ENCODE measurements around the gene AK9.

Gene AK9

DNA sequence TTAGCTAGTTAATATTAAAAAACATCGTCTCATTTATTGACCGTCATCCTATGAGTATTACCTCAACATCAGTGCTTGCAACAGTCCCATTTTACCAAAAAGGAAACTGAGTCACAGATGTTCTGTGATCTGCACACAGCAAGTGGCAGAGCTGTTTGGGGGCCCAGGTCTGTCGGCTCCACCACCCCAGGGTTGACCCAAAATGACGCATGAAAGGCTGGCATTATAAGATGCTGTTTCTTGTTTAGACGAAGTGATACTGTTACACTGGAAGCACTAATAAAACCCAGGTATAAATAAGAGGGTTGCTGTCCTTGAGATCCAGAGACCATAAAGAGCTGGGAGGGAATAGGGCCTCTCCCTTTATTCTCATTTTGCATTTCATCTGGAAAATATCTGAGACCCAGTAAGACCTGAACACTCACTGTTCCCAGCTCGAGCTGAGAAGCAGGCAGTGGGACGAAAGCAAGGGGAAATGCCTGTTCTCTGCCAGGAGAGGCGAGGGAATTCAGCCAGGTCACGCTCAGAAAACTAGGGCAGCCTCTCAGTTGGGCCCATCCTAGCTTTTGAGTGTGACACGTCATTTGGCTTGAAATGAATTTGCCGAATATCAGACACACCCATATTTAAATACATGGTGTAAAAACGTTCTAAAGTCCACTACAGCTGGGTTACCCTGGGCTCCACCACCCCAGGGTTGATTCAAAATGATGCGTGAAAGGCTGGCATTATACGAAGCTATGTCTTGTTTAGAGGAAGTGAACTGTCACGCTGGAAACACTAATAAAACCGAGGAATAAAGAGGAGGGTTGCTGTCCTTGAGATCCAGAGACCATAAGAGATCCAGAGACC, 234.1 kb downstream of the AK9 start:
- no peak for DNase-seq (ENCODE audit: low read depth)

GRCh38 chr6:109456111-109456583, 234.9 kb downstream of the AK9 start:
- DNase-seq (ENCODE audit: low read depth): no peak

- DNase-seq (ENCODE audit: low read depth): no peak
Measured at GRCh38 chr6:109455437-109456110, 235.4 kb downstream of the AK9 start, which contains the start of gene MICAL1. Gene MICAL1 (minus strand): TSS chr6:109455772. CDS start chr6:109454196, 1,576 bp downstream.

DNA sequence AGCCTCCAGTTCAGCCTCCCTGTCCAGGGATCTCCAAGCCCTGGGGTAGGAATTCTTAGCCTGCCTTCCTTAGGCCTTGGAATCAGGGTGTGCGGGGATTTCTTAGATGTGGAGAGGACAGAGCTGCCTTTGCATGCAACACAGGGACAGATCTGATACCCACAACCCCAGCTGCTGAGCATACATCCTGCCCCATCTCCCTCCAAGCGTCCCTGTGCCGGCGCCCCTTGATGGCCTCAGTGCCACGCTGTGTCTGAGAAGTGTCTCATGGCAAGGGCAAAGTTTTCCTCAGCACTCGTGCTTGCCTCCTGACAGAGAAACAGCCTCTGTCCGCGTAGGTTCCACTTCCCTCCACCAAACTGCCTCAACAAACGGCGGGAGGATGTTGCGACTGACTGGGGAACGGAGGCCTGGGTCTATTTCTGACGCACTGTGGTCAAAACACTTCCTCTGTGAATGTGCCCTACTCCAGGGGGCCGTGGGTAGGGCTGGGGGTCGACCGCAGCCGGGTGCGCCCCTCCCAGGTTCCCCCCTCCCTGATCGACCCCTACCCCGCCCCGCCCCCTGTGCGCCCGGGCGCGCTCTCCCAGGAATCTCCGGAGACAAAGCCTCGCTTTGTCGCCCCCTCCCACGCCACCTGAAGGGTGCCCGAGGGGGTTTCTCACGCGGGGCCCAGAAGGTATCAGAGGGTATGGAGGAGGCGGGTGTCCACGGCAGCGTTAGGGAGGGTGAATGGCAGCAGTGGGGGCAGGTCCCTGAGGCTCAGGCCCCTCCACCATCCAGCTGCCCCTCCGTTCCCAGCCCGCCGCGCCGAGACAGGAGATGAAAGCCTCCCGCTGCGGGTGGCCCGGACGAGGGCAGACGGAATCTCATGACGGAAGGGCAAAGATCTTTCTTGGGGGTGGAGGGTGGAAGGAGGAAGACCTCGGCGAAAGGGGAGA, 236.2 kb downstream of the AK9 start:
- DNase-seq (ENCODE audit: low read depth): no peak

DNA sequence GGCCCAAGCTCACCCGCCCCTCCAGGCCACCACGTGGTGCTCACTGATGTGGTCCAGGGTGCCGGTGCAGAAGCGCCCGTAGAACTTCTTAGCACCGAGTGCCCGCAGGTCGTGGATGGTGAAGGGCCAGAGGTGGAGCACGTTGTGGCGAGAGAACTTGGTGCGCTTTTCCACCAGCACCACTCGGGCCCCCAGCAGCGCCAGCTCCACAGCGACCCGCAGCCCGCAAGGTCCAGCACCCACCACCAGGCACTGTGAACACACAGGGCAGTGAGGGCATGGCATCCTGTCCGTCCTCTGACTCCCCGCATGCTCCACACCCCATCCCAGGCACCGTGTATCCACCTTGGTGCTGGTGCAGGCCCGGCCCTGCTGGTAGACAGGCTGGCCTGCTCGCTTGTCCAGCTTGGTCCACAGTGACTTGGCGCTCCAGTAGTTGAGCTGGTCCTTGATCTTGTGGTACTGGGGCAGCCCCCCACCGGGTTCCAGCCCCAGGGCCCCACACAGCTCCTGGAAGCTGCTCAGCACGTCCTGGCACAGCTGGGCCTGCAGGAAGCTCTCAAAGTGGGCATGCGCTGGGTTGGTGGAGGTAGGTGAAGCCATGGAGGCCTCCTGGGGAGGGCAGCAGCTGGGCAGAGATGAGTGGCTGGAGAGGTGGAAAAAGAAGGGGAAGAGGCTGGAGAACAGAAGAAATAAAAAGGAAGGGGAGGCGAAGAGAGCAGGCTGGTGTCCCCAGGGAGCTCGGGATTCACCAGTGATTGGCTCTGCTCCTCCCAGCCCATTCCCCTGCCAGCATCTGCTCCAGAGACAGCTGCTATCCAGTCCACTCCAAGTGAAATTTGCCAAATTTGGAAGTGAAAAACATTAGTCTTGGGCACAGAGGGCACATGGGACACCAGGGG, 237.2 kb downstream of the AK9 start:
- DNase-seq (ENCODE audit: low read depth): no peak

- no peak for DNase-seq (ENCODE audit: low read depth)
Measured at GRCh38 chr6:109453156-109453555, 237.8 kb downstream of the AK9 start.

- DNase-seq (ENCODE audit: low read depth): no peak
Measured at GRCh38 chr6:109452181-109452580, 238.8 kb downstream of the AK9 start.

- DNase-seq (ENCODE audit: low read depth): no peak
Measured at GRCh38 chr6:109451376-109451775, 239.6 kb downstream of the AK9 start.

GRCh38 chr6:109450801-109451200, 240.2 kb downstream of the AK9 start:
- no peak for DNase-seq (ENCODE audit: low read depth)

DNA sequence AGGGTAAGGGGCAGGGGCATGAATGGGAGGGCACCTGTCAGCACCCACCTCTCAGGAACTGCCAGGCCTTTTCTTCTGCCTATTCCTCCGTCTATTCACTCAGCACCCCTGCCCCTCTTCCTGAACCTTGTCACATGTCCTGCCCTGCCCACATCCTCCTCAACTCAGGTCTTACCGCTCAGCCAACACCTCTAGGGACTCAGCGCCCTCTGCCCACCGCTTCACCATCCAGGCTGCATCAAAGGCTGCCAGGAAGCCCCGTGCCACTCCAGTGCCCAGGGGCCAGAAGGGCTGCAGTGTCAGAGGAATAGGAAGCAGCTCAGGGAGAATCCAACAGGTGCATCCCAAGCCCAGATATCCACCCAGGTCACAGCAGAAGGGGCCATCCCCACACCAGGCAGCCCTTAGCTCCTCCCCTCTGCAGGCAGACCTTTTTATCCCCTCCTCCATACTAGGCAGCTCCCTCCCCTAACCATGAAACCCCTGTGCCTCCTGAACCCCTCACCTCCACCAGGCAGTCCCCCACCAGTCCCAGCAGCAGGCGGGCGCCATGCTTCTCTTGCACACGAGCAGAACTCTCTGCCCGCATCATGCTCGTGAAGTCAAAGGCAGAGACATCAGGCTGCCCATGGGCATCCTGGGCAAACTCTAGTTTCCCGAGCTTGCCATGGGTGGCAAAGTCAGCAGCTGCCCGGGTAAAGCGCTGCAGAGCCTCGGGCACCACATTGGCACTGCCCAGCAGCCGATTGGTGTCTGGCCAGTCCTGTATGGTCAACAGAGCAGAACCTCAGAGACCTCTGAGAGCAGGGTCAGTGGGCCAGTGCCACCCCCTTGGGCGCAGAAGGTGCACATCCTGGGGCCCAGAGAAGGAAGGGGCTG, 241.0 kb downstream of the AK9 start:
- no peak for DNase-seq (ENCODE audit: low read depth)

DNA sequence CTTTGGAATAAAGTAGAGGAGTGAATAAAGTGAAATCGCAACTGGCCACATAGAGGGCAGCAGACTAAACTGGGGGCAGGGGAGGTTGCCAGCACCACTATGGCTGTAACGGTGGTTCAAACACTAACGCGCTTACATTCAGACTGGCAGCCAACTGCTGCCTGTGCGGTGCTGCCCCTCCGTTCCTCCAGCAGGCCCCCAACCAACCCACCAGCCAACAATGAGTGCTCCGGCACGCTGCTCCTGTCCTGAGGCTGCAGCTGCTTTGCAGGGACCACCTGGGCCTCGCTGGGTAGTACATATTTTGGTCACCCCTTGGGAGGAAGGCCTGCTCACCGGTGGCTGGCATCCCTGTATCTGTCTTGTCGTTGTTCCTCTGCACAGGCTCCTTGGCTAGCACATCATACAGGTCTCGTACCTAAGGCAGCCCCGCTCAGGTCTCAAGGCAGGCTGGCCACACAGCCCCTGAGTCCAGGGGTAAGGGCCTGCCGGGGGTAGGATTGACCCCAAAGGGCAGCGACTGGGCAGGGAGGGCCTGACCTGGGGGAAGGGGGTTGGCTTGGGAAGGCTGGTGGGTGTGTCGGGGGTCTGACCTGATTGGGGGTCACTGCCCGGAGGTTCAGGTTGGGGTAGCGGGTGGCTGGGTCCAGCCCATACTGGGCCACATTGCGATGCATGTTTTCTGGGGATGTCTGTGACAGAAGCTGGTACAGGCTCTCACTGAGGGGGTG, 241.8 kb downstream of the AK9 start:
- DNase-seq (ENCODE audit: low read depth): no peak

GRCh38 chr6:109448615-109449014, 242.4 kb downstream of the AK9 start:
- DNase-seq (ENCODE audit: low read depth): no peak

- DNase-seq (ENCODE audit: low read depth): no peak
Measured at GRCh38 chr6:109447878-109448555, 243.0 kb downstream of the AK9 start.

GRCh38 chr6:109447087-109447486, 243.9 kb downstream of the AK9 start:
- no peak for DNase-seq (ENCODE audit: low read depth)

- DNase-seq (ENCODE audit: low read depth): no peak
Measured at GRCh38 chr6:109446541-109446940, 244.5 kb downstream of the AK9 start.

GRCh38 chr6:109446072-109446471, 244.9 kb downstream of the AK9 start:
- DNase-seq (ENCODE audit: low read depth): no peak

- DNase-seq (ENCODE audit: low read depth): no peak
Measured at GRCh38 chr6:109445382-109445781, 245.6 kb downstream of the AK9 start.

- no peak for DNase-seq (ENCODE audit: low read depth)
Measured at GRCh38 chr6:109443425-109443950, 247.5 kb downstream of the AK9 start.
